ENCODE results near the gene VMAC.

Gene VMAC

DNA sequence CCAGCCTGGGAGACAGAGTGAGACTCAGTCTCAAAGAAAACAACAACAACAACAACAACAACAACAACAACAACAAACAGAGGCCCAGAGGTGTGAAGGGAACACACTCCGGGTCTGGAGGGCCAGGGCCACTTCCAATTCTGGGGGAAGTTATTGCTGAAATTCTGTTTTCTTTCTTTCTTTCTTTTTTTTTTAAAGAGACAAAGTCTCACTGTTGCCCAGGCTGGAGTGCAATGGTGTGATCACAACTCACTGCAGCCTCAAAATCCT is 5.9 kb downstream of the VMAC start:
- no peak overlapping the region for H3K4me3 ChIP-seq (replicated peaks; ENCODE audit: low read depth, low read length)
- no peak for DNase-seq (ENCODE audit: extremely low read depth, low read depth)
- TF ChIP-seq, protein P1, sequence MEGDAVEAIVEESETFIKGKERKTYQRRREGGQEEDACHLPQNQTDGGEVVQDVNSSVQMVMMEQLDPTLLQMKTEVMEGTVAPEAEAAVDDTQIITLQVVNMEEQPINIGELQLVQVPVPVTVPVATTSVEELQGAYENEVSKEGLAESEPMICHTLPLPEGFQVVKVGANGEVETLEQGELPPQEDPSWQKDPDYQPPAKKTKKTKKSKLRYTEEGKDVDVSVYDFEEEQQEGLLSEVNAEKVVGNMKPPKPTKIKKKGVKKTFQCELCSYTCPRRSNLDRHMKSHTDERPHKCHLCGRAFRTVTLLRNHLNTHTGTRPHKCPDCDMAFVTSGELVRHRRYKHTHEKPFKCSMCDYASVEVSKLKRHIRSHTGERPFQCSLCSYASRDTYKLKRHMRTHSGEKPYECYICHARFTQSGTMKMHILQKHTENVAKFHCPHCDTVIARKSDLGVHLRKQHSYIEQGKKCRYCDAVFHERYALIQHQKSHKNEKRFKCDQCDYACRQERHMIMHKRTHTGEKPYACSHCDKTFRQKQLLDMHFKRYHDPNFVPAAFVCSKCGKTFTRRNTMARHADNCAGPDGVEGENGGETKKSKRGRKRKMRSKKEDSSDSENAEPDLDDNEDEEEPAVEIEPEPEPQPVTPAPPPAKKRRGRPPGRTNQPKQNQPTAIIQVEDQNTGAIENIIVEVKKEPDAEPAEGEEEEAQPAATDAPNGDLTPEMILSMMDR (IDR thresholded peaks at IDR 0.05; ENCODE audit: low read depth, low read length, missing control alignments), result no peak

DNA sequence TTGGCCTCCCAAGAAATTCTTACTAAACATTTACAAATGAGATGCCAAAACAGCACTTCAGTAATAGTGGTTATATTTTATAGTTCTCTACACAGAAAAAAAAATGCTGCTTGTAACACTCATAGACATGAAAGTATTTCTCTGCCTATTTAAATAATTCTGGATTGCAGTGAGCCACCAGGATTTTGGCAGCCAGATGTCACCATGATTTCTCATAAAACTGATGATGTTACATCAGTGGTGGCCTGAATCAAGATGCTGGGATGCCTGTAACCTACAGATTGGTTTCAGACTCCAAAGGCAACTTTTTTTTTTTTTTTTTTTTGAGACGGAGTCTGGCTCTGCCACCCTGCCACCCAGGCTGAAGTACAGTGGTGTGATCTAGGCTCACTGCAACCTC is 6.7 kb downstream of the VMAC start:
- DNase-seq (ENCODE audit: extremely low read depth, low read depth), result no peak
- H3K4me3 ChIP-seq (replicated peaks; ENCODE audit: low read depth, low read length), result no peak overlapping the region
- TF ChIP-seq, protein P1 (IDR thresholded peaks at IDR 0.05; ENCODE audit: low read depth, low read length, missing control alignments), result no peak

DNA sequence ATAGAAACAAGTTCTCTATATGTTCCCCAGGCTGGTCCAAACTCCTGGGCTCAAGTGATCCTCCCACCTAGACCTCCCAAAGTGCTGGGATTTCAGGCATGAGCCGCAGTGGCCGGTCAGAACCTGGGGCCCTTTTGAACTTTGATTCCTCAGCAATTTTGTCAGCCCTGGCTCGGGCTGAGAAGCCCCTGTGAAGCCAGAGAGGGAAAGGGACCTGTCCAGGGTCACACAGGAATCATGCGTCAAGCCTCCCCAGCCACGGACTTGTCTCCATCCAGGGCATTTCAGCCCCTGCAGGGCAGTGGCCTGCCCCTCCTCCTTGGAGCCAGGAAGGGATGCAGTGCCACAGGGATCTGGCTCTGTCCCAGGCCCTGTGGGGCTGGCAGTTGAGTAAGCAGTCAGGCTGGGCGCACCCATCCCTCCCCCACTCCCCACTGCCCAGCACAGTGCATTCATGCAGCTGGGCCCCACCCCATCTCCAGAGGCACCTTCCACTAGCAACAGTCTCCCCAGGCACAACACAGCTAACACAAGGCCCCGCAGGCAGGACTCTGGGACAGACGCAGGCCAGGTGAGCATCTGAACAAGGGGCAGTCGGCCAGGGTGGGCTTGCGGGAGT is 9.2 kb downstream of the VMAC start, which contains the start of gene CAPS:
CAPS (plus strand) TSS at position 516 of the 619 bp plus-strand sequence. CDS start 153 bp downstream, outside the sequence.
- no peak within 1 kb of the TSS for H3K4me3 ChIP-seq (replicated peaks; ENCODE audit: low read depth, low read length)
- no peak for DNase-seq (ENCODE audit: extremely low read depth, low read depth)
- TF ChIP-seq, protein P1 (IDR thresholded peaks at IDR 0.05; ENCODE audit: low read depth, low read length, missing control alignments), result no peak

DNA sequence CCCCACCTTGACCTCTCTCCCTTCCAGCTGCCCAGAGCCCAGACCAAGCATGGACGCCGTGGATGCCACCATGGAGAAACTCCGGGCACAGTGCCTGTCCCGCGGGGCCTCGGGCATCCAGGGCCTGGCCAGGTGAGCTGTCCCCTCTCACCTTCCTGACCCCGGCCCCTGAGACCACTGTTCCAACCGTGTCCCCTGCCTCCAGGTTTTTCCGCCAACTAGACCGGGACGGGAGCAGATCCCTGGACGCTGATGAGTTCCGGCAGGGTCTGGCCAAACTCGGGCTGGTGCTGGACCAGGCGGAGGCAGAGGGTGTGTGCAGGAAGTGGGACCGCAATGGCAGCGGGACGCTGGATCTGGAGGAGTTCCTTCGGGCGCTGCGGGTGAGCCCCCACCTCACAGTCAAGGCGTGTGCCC is 9.7 kb downstream of the VMAC start:
- no peak overlapping the region for H3K4me3 ChIP-seq (replicated peaks; ENCODE audit: low read depth, low read length)
- no peak for DNase-seq (ENCODE audit: extremely low read depth, low read depth)
- TF ChIP-seq, protein P1 (IDR thresholded peaks at IDR 0.05; ENCODE audit: low read depth, low read length, missing control alignments), result no peak

DNA sequence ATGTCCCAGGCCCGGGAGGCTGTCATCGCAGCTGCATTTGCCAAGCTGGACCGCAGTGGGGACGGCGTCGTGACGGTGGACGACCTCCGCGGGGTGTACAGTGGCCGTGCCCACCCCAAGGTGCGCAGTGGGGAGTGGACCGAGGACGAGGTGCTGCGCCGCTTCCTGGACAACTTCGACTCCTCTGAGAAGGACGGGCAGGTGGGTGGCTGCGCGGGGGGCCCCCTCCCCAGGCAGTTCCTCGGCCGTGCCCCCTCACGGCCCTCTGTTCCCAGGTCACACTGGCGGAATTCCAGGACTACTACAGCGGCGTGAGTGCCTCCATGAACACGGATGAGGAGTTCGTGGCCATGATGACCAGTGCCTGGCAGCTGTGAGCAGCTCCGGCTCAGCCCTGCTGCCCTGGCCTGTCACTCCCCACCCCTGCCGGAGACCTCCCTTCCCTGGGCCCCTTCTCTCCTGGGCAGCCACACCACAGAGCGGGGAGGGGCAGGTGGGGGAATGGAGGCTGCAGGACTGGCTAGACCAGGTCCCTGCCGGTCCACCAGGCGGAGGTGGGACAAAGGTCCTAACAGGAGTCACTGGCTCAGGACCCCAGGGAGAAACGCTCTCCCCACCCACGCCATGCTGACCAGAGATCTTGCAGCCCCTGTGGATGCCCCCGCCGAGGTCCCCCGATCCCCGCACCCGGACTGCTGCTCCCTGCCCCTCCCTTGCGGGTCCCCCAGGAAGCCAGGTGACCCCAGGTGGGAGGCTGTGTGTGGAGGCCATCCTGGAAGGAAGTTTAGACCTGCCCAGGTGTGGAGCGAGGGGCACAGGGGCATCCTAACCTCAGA is 10.5 kb downstream of the VMAC start:
- no peak for DNase-seq (ENCODE audit: extremely low read depth, low read depth)
- TF ChIP-seq, protein P1 (IDR thresholded peaks at IDR 0.05; ENCODE audit: low read depth, low read length, missing control alignments), result no peak
- no peak overlapping the region for H3K4me3 ChIP-seq (replicated peaks; ENCODE audit: low read depth, low read length)

DNA sequence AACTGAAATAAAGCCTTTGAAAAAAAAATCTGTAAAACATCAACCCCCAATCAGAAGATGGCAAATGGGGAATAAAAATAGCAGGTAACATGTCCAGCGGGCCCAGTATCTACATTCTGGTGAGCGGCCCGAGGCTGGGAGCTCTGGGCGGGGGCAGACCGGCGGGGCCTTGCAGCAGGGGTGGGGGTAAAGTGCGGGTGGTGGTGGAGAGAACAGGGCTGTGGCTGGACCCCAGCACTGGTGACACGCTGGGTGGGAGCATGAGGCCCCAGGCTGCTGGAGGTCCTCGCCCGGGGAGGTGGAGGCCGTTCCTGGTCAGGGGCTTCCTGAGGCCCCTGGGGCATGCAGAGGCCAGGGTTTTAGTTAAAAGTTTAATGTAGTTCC is 11.1 kb downstream of the VMAC start:
- DNase-seq (ENCODE audit: extremely low read depth, low read depth), result no peak
- no peak overlapping the region for H3K4me3 ChIP-seq (replicated peaks; ENCODE audit: low read depth, low read length)
- TF ChIP-seq, protein P1 (IDR thresholded peaks at IDR 0.05; ENCODE audit: low read depth, low read length, missing control alignments), result no peak
